HL-60 (cell line): Measurements from ENCODE around the gene TMEM123.

Source experiments
- DNase-seq, 2 experiments: peaks; one replicate each; pipeline ENCODE4 v3.0.0-alpha.2; 2010 to 2020; ENCODE audit warnings: low read depth in 1 of 2, low spot score in 1 of 2
- H3K27ac ChIP-seq: fragments of 250-450 bp; sonication (Bioruptor Pico); replicated peaks from 2 replicates; pipeline ENCODE4 v1.5.1; 2020; ENCODE audit warnings: mild to moderate bottlenecking, moderate library complexity
- H3K27me3 ChIP-seq: fragments of 250-450 bp; sonication (Bioruptor Pico); 2 replicates; pipeline ENCODE4 v1.5.1; 2021; ENCODE audit warnings: mild to moderate bottlenecking, moderate library complexity; ENCODE audit not compliant: insufficient read depth, poor library complexity, severe bottlenecking
- H3K4me3 ChIP-seq: replicated peaks from 2 replicates; pipeline ENCODE4 v1.5.1; 2011; ENCODE audit warnings: mild to moderate bottlenecking, control low read depth, low read length; ENCODE audit not compliant: insufficient read depth
- GABPA ChIP-seq: IDR thresholded peaks from 2 replicates; pipeline ENCODE4 v1.6.1; 2012; ENCODE audit warnings: low read depth
- POLR2AphosphoS5 ChIP-seq: IDR thresholded peaks from 2 replicates; pipeline ENCODE4 v1.6.1; 2012; ENCODE audit warnings: low read depth
- SPI1 ChIP-seq: IDR thresholded peaks from 2 replicates; pipeline ENCODE4 v1.6.1; 2012; ENCODE audit warnings: low read depth, mild to moderate bottlenecking, borderline replicate concordance
- long read RNA-seq: library from polyadenylated mRNA; unstranded; transcript quantifications from one replicate; pipeline ENCODE4 v2.0.0, GENCODE V29; 2020
- TF ChIP-seq, protein P1 (sequence below): IDR thresholded peaks from one replicate; pipeline ENCODE4 v1.5.1; 2011; ENCODE audit warnings: low read length, control low read depth, inconsistent platforms; ENCODE audit not compliant: insufficient read depth
- TF ChIP-seq, protein P2 (sequence below): IDR thresholded peaks from 2 replicates; pipeline ENCODE4 v1.6.1; 2012; ENCODE audit warnings: low read depth; ENCODE audit not compliant: insufficient replicate concordance

The TMEM123 gene, protein sequence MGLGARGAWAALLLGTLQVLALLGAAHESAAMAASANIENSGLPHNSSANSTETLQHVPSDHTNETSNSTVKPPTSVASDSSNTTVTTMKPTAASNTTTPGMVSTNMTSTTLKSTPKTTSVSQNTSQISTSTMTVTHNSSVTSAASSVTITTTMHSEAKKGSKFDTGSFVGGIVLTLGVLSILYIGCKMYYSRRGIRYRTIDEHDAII
- long read RNA-seq, transcript TMEM123-202 (5 exons, 3,579 nt): major isoform, 1,362 of 1,433 reads
- long read RNA-seq, partial matches to known transcripts: 15 of 1,433 reads
- long read RNA-seq, other reads (novel, unspliced or antisense): 56 of 1,433 reads

GRCh38 chr11:102452461-102453301, at the start of gene TMEM123:
TMEM123 (minus strand) TSS chr11:102452765; CDS start chr11:102452623, 142 bp downstream.
- Histone ChIP-seq H3K27ac (peak within 1 kb of the TSS; percentile 94), H3K4me3 (peak within 1 kb of the TSS; percentile 87), H3K27me3 (no peaks in the 10 kb centered on the region)
- TF ChIP-seq, protein P1, sequence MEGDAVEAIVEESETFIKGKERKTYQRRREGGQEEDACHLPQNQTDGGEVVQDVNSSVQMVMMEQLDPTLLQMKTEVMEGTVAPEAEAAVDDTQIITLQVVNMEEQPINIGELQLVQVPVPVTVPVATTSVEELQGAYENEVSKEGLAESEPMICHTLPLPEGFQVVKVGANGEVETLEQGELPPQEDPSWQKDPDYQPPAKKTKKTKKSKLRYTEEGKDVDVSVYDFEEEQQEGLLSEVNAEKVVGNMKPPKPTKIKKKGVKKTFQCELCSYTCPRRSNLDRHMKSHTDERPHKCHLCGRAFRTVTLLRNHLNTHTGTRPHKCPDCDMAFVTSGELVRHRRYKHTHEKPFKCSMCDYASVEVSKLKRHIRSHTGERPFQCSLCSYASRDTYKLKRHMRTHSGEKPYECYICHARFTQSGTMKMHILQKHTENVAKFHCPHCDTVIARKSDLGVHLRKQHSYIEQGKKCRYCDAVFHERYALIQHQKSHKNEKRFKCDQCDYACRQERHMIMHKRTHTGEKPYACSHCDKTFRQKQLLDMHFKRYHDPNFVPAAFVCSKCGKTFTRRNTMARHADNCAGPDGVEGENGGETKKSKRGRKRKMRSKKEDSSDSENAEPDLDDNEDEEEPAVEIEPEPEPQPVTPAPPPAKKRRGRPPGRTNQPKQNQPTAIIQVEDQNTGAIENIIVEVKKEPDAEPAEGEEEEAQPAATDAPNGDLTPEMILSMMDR: no peak
- peak; percentile 85; the same call in 1 of the 2 replicates for TF ChIP-seq SPI1
- TF ChIP-seq, protein P2, sequence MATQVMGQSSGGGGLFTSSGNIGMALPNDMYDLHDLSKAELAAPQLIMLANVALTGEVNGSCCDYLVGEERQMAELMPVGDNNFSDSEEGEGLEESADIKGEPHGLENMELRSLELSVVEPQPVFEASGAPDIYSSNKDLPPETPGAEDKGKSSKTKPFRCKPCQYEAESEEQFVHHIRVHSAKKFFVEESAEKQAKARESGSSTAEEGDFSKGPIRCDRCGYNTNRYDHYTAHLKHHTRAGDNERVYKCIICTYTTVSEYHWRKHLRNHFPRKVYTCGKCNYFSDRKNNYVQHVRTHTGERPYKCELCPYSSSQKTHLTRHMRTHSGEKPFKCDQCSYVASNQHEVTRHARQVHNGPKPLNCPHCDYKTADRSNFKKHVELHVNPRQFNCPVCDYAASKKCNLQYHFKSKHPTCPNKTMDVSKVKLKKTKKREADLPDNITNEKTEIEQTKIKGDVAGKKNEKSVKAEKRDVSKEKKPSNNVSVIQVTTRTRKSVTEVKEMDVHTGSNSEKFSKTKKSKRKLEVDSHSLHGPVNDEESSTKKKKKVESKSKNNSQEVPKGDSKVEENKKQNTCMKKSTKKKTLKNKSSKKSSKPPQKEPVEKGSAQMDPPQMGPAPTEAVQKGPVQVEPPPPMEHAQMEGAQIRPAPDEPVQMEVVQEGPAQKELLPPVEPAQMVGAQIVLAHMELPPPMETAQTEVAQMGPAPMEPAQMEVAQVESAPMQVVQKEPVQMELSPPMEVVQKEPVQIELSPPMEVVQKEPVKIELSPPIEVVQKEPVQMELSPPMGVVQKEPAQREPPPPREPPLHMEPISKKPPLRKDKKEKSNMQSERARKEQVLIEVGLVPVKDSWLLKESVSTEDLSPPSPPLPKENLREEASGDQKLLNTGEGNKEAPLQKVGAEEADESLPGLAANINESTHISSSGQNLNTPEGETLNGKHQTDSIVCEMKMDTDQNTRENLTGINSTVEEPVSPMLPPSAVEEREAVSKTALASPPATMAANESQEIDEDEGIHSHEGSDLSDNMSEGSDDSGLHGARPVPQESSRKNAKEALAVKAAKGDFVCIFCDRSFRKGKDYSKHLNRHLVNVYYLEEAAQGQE: peak; percentile 33
- no peak for TF ChIP-seq GABPA
- TF ChIP-seq POLR2AphosphoS5: peak; percentile 86
- DNase-seq: peak; percentile 91 to 96

DNA sequence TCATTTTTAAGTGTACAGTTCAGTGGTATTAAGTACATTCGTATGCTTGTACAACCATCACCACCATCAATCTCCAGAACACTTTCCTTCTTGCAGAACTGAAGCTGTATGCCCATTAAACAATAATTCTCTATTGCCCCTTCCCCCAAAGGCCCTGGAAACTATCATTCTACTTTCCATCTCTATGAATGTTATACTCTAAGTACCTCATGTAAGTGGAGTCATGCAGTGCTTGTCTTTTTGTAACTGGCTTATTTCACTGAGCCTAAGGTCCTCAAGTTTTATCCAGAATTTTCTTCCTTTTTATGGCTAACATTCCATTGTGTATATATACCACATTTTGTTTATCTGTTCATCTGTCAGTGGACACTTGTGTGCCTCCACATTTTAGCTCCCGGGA, 48.3 kb upstream of the TMEM123 start:
- Histone ChIP-seq H3K4me3 (no peak overlapping the region), H3K27me3 (no peaks in the 10 kb centered on the region), H3K27ac (no peak overlapping the region)
- no peak for DNase-seq
- TF ChIP-seq, protein P1: no peak
- TF ChIP-seq, protein P2: no peak
- no peak for TF ChIP-seq POLR2AphosphoS5

DNA sequence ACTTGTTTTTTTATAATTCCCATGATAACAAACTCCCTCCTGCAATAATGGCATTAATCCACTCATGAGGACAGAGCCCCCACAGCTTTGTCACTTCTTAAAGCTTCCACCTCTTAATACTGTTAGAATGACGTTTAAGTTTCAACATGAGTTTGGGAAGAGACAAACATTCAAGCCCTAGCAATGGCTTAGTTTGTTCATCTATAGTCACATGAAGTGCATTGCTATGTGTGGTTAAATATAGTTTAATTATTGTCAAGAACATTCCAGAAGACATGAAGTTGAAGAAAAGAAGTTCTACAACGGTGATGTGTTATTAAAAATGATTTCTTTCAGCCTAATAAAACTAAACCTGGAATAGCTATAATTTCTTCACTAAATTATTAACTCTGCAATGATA, 47.4 kb upstream of the TMEM123 start:
- Histone ChIP-seq H3K27ac (no peak overlapping the region), H3K4me3 (no peak overlapping the region), H3K27me3 (no peaks in the 10 kb centered on the region)
- no peak for DNase-seq
- TF ChIP-seq, protein P2: no peak
- TF ChIP-seq GABPA: no peak
- no peak for TF ChIP-seq POLR2AphosphoS5
- no peak for TF ChIP-seq SPI1
